Measurements from ENCODE around the gene MYH8.

Gene MYH8

GRCh38 chr17:10421900-10422542 lies at the start of gene MYH8:
MYH8 (minus strand) TSS chr17:10421950; CDS start chr17:10420227, 1,723 bp downstream.
- peak in 1 of 2 experiments; percentile 5 for DNase-seq

DNA sequence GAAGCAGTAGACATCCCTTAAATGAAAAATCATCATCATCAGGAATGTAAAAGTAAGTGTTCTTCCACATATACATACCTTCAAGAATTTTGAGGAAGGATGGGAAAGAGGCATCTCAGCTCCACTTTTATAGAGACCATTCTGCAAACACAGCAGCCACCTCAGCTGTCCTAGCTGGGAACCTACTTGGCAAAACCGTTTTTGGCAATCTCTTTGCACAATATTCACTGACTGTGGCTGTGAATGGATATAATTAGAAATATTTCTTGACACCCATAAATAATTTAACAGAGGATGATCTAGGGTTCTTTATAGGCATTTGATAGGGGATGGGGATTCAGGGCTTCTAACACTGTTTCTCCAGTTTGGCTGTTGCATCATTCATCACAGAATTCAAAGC lies 47.7 kb upstream of the MYH8 start, which contains the start of gene MYH4:
Gene MYH4 (minus strand): TSS at position 101 of the 400 bp plus-strand sequence. CDS start 2,814 bp downstream, outside the sequence.
- no peak for DNase-seq

DNA sequence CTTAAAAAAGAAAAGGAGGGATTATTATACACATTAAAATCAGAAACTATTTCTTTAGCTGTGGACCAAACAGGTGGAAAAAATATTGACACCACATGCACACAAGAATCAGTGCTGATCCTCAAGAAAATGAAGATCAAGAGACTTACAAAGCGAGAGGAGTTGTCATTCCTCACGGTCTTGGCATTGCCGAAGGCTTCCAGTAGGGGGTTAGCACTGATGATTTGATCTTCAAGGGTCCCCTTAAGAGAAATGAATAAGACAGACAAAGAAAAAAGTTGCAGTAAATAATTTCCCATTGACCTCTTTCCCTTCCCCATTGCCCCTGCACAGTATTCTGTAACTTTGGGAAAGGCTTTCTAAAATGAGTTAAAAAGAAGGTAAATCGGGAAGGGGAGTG lies 41.7 kb upstream of the MYH8 start:
- no peak for DNase-seq

DNA sequence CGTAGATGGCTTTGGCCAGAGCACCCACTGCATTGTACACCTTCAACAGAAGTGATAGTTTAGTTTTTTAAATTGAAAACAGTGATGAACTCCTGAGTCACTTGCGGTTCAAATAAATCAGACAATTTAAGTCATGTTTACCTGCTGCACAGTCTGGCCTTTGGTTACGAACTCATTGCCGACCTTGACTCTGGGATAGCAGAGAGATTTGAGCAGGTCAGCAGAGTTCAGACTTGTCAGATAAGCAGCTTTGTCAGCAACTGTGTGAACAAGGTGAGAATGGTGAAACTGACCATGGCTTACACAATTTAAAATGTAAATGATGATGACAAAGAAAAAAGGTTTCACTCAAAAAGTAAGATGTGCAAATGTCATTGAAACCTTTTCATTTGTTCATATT lies 38.3 kb upstream of the MYH8 start:
- DNase-seq: no peak

DNA sequence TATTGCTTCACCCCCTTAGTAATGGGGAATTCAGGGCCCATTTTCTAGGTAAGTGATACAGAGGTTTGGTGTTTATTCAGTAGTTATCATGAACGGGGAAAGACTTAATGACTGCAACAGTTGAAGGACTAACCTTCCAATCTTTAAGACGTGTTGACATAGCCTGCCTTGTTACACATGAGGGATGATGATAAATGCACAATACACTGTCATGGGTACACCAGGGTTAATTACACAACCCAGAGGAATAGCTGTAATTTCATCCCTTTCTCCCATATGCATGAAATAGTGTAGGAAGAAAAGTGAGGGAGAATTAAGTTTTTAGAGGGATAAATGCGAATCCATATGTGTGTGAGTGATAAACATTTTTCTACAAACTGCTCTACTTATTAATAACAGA lies 37.0 kb upstream of the MYH8 start:
- peak; percentile 46 to 89 for DNase-seq

DNA sequence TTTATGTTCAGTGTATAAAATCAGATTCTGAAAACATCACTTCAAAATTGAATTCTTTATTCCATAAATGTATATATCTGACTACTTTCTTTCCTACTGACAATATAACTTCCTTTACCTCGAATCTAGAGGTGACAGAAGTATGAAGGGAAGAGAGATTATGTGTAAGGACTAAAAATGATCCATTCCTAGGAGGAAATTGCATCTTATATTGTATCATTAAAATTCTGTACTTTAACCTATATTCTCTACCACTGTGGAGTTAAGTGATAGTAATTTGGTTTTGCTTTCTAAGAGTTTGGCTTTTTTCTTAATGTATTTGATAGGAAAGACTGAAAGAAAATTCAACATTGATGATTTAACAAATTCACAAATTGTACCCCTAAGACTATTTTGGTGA lies 36.2 kb upstream of the MYH8 start:
- DNase-seq: no peak

GRCh38 chr17:10447026-10447931 lies 25.5 kb upstream of the MYH8 start:
- no peak for DNase-seq

GRCh38 chr17:10439816-10440215 lies 18.1 kb upstream of the MYH8 start:
- no peak for DNase-seq

GRCh38 chr17:10435096-10435495 lies 13.3 kb upstream of the MYH8 start:
- DNase-seq: no peak

GRCh38 chr17:10429421-10430045 lies 7.8 kb upstream of the MYH8 start:
- DNase-seq: no peak

DNA sequence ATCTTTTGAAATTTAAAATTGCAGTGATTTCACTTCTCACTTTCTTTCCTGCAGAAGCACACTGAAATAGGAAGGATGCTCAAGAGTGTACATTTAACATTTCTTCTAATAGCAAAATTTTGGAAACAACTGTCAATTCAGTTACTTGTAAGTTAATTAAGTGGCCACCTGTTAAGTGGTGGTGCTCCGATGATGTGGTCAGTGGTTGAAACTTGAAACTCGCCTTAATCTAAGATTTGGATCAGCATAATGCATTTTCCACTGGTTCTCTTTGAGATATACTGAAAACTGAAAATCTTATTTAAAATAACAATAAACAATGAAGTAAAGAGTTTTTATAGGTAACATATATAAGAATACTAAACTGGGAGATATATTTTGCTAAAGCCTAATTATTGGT lies 7.0 kb upstream of the MYH8 start:
- DNase-seq: no peak

- DNase-seq: no peak
Observed at GRCh38 chr17:10421211-10421610, 539 bp downstream of the MYH8 start.

DNA sequence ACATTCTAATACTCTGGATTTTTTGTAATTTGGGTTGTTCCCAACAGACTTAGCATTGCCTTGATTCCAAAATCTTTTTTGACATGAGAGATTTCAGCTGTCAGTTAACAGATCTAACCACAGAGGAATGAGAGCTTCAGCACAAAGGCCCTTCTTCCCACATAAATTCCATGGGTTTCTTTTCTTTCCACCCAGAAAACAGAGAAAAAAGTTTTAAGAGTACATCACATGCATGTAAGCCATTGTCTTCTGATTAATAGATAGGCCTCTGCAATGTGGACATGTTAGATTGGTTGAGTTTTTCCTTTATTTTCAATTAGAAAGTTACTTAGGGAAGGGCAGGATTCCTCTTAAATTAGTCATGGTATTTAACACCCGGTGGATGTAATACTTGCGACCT lies 939 bp downstream of the MYH8 start:
- no peak for DNase-seq

GRCh38 chr17:10417431-10417830 lies 4.3 kb downstream of the MYH8 start:
- peak; percentile 77 to 89 for DNase-seq

GRCh38 chr17:10415161-10415560 lies 6.6 kb downstream of the MYH8 start:
- DNase-seq: no peak

- no peak for DNase-seq
Observed at GRCh38 chr17:10403589-10403988, 18.2 kb downstream of the MYH8 start.

- DNase-seq: no peak
Observed at GRCh38 chr17:10398352-10398751, 23.4 kb downstream of the MYH8 start.

- DNase-seq: no peak
Observed at GRCh38 chr17:10396524-10397163, 25.1 kb downstream of the MYH8 start.

- no peak for DNase-seq
Observed at GRCh38 chr17:10394201-10394887, 27.4 kb downstream of the MYH8 start.

- DNase-seq: no peak
Observed at GRCh38 chr17:10392880-10393279, 28.9 kb downstream of the MYH8 start.

GRCh38 chr17:10385871-10386270 lies 35.9 kb downstream of the MYH8 start:
- no peak for DNase-seq

GRCh38 chr17:10384175-10384574 lies 37.6 kb downstream of the MYH8 start:
- no peak for DNase-seq
